A172 (cell line): ENCODE results near the gene PIMREG. TPM values are rescaled to one million over a fixed set of nuclear protein-coding genes. Genes with fewer than 3 reads are reported as not detected.

Experiments used
- DNase-seq: peaks from one replicate; pipeline ENCODE4 v3.0.0-alpha.2; 2015; ENCODE audit warnings: low spot score
- total RNA-seq: library from RNA; depleted of rRNA; stranded (reverse); fragments of >200 nt; shearing (Covaris generic); gene quantifications from 2 replicates; pipeline ENCODE4 v1.2.3, GENCODE V29; 2014

PIMREG gene
- total RNA-seq, 1 experiment from 2014 or later, result 81.2 TPM

- DNase-seq, result no peak
Observed at GRCh38 chr17:6437956-6438355, 6.3 kb upstream of the PIMREG start.

GRCh38 chr17:6439951-6440350 lies 4.3 kb upstream of the PIMREG start:
- no peak for DNase-seq

DNA sequence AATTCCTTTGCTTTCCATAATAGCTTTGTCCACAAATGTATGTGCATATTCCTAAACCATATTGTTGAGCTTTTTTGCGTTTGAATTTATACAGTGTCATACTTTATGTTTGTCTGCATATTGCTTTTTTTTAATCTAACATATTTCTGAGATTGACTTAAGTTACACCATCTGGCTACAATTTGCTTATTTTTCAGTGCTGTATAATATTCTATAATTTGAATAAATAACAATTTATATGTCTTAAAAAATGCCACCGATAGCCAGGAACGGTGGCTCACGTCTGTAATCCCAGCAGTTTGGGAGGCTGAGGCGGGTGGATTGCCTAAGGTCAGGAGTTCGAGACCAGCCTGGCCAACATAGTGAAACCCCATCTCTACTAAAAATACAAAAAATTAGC lies 1.5 kb upstream of the PIMREG start:
- no peak for DNase-seq

DNA sequence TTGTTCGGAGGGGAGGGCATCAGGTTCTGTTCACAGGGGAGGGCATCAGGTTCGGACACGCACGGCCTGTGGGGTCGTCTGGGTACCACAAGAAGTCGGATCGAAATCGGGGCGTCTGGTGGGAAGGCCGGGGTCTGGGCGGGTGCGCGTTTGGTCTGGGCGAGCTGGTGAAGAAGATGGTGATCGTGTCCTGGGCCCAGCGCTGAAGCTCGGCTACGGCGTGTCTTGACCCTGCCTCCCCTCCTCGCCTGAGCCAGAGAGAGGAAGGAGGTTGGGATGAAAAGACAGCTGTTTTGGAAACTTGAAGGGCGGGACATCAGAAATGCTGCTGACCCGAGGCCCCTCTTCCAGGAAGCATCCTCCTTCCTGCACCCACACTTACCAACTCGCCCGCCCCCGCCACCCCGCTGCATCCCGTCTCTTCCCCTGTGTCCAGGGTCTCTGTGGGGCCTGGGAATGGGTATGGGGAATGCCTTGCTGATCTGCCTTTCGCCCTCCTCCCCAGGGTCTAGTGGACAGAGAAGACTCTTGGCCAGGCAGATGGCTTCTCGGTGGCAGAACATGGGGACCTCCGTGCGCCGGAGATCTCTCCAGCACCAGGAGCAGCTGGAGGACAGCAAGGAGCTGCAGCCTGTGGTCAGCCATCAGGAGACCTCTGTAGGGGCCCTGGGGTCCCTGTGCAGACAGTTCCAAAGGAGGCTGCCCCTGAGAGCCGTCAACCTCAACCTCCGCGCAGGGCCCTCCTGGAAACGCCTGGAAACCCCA lies 498 bp downstream of the PIMREG start:
- DNase-seq, result no peak

- no peak for DNase-seq
Observed at GRCh38 chr17:6446516-6447100, 2.4 kb downstream of the PIMREG start.

GRCh38 chr17:6448473-6448872 lies 4.2 kb downstream of the PIMREG start:
- DNase-seq, result no peak

DNA sequence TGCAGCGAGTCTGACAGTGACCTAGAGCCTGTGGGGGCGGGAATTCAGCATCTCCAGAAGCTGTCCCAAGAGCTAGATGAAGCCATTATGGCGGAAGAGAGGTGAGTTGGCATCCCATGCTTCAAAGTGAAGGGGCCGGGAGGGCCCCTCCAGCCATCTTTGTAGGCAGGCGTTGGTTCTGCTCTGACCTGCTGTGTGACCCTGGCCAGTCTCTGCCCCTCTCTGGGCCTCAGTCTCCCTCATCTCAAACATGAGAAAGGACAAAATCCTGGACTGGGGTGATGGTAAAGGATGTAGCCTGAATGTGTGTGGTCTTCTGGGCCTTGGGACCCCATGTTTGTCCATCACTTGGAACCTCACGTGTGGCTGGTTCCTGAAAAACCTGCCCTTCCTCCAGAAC lies 5.1 kb downstream of the PIMREG start:
- no peak for DNase-seq

GRCh38 chr17:6450926-6451832 lies 6.9 kb downstream of the PIMREG start:
- no peak for DNase-seq

- DNase-seq, result no peak
Observed at GRCh38 chr17:6452471-6453266, 8.4 kb downstream of the PIMREG start.

DNA sequence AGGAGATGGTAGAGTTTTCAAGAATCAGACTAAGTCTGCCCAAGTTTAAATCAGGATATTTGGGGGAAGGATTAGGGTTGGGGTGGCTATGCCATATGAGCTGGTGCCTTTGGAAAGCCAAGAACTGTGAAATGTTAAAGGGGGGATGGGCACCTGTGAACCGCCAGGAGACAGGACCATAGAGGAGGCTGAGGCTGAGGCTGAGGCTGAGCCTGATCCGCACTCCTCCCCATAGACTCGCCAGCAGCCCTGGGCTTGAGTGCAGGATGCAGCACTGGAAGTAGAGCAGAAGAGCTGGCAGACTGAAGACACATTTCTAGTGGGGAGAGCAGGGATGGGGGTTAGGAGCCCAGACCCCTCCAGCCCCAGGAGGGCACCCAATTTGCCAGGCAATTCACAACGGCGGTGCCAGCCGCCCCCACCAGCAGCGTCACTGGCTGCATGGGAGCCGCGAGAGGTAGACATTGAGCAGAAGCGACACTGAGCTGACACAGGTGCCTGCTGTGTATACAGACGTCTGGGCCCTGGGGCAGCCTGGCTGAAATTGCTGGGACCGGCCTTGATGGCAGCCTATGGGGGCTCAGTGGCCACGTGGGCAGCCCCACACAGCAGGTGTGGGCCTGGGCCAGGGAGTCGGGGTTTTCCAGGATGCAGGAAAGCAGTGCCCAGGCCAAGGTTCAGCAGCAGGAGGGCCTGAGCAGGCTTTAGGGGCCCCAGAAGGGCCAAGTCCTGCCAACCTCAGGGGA lies 9.2 kb downstream of the PIMREG start:
- no peak for DNase-seq

- DNase-seq, result no peak
Observed at GRCh38 chr17:6454495-6455320, 10.5 kb downstream of the PIMREG start.

DNA sequence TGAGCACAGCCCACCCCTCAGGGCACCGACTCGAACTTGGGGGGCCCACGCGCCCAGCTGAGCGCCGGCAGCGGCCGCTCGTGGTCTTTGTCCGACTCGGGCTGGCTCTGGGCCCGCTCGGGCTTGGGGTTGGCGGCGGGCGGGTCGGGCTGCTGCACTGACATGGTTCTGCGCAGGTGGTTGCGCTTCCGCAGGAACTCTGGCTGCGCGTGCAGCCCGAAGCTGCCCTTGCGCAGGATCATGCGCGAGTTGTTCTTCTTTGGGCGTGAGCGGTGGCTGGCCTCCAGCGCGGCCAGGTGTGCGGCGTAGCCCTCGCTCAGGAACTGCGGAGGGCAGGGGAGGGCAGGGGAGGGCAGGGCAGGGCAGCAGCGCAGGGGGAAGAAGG lies 11.1 kb downstream of the PIMREG start:
- no peak for DNase-seq

DNA sequence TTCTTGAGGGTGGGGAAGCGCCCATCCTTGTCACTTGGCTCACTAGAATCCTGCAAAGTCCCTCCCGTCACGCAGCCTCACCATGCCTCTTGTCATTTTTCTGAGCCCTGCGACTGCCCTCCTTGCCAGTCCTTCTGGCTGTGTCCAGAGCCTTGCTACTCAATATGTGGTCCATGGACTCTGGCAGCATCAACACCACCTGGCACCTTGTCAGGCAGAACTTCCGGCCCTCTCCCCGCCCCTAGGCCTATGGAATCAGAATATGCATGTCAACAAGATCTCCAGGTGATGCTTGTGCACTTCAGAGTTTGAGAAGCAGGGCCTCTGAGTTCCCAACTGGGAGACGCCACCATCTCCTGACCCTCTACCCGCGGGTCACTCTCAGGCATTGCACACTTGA lies 12.1 kb downstream of the PIMREG start:
- no peak for DNase-seq

- peak; percentile 83 for DNase-seq
Observed at GRCh38 chr17:6456914-6457687, 12.8 kb downstream of the PIMREG start.

GRCh38 chr17:6457688-6458459 lies 13.6 kb downstream of the PIMREG start:
- no peak for DNase-seq

GRCh38 chr17:6458460-6458950 lies 14.2 kb downstream of the PIMREG start:
- no peak for DNase-seq

DNA sequence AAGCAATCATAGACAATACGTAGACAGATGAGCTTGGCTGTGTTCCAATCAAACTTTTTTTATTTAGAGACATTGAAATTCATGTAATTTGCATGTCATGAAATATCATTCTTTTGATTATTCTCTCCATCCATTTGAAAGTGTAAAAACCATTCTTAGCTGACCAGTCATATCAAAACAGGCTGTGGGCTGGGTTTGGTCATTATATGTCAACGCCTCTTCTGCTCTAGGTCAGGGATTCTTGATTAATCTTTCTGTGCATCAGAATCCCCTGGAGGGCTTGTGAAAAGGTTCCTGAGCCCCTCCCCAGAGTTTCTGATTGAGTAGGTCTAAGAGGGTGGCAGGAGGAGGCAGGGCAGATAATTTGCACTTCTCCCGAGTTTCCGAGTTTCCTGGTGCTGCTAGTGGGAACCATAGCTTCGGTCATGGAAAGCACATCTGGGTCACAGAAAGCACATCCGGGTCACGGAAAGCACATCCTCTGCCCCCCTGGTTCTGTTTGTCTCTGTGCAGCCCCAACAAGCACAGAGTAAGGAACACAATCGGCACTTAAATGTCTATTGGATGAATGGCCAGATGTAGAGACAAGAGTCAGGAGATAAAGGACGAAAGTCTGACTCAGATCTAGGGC lies 16.4 kb downstream of the PIMREG start:
- no peak for DNase-seq

- no peak for DNase-seq
Observed at GRCh38 chr17:6461246-6461645, 17.0 kb downstream of the PIMREG start.
